ENCODE results near the gene LRSAM1. TPM values are rescaled to one million over a fixed set of nuclear protein-coding genes. Genes with fewer than 3 reads are reported as not detected.
A peak's percentile ranks its signal among the peaks of the same experiment; 100 is the strongest.

The LRSAM1 gene
- total RNA-seq, 3 donors from 2014 or later = 11.7 to 21.3 (median 17.9) TPM

GRCh38 chr9:127503947-127504886 lies 52.9 kb downstream of the LRSAM1 start:
- Histone ChIP-seq H3K4me1 (no peaks in the 10 kb centered on the region), H3K9me3 (no peaks in the 10 kb centered on the region), H3K36me3 (peaks cover 7% of the 10 kb centered on the region), H3K27me3 (no peaks in the 10 kb centered on the region), H3K4me3 (no peak overlapping the region), H3K27ac (peak overlapping the region; percentile 0 to 58)
- intact Hi-C loops (cut with DNase I; ENCODE audit: low total_unique reads) = loop anchor here (5.0 kb wide), 1 partner anchor 83 kb away; no protein-coding TSS in a partner anchor
- peak; percentile 85 to 88 for DNase-seq (ENCODE audit: low spot score in 2 of 2)
- TF ChIP-seq POLR2AphosphoS5 (IDR thresholded peaks at IDR 0.05) (peak in 2 of 3 donors; percentile 39 to 62), POLR2A (IDR thresholded peaks at IDR 0.05) (no peak)
- TF ChIP-seq, protein P1, sequence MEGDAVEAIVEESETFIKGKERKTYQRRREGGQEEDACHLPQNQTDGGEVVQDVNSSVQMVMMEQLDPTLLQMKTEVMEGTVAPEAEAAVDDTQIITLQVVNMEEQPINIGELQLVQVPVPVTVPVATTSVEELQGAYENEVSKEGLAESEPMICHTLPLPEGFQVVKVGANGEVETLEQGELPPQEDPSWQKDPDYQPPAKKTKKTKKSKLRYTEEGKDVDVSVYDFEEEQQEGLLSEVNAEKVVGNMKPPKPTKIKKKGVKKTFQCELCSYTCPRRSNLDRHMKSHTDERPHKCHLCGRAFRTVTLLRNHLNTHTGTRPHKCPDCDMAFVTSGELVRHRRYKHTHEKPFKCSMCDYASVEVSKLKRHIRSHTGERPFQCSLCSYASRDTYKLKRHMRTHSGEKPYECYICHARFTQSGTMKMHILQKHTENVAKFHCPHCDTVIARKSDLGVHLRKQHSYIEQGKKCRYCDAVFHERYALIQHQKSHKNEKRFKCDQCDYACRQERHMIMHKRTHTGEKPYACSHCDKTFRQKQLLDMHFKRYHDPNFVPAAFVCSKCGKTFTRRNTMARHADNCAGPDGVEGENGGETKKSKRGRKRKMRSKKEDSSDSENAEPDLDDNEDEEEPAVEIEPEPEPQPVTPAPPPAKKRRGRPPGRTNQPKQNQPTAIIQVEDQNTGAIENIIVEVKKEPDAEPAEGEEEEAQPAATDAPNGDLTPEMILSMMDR (IDR thresholded peaks at IDR 0.05) = peak; percentile 71 to 95 (median 87)

- no peaks in the 10 kb centered on the region for H3K9me3 ChIP-seq
- H3K27me3 ChIP-seq = no peaks in the 10 kb centered on the region
- TF ChIP-seq, protein P1 (IDR thresholded peaks at IDR 0.05) = no peak
- TF ChIP-seq POLR2A (IDR thresholded peaks at IDR 0.05) (no peak), POLR2AphosphoS5 (IDR thresholded peaks at IDR 0.05) (no peak)
- no peak for DNase-seq (ENCODE audit: low spot score in 2 of 2)
- intact Hi-C loops (cut with DNase I; ENCODE audit: low total_unique reads) = loop anchor here (5.0 kb wide), 1 partner anchor 82 kb away; no protein-coding TSS in a partner anchor
- peak overlapping the region; percentile 0 to 58 for H3K27ac ChIP-seq
- H3K4me3 ChIP-seq = no peak overlapping the region
- peaks cover 7% of the 10 kb centered on the region for H3K36me3 ChIP-seq
- no peaks in the 10 kb centered on the region for H3K4me1 ChIP-seq
Measured at GRCh38 chr9:127504887-127505251, 53.6 kb downstream of the LRSAM1 start.

GRCh38 chr9:127505396-127506116 lies 54.2 kb downstream of the LRSAM1 start:
- intact Hi-C loops (cut with DNase I; ENCODE audit: low total_unique reads) = no loop called here
- Histone ChIP-seq H3K4me1 (no peaks in the 10 kb centered on the region), H3K27ac (peak overlapping the region; percentile 55 to 58), H3K36me3 (peaks cover 7% of the 10 kb centered on the region), H3K4me3 (no peak overlapping the region), H3K9me3 (no peaks in the 10 kb centered on the region), H3K27me3 (no peaks in the 10 kb centered on the region)
- no peak for TF ChIP-seq POLR2A (IDR thresholded peaks at IDR 0.05)
- TF ChIP-seq POLR2AphosphoS5 (IDR thresholded peaks at IDR 0.05) = peak in 1 of 3 donors; percentile 11
- TF ChIP-seq, protein P1 (IDR thresholded peaks at IDR 0.05) = peak; percentile 32 to 48 (median 40)
- no peak for DNase-seq (ENCODE audit: low spot score in 2 of 2)

DNA sequence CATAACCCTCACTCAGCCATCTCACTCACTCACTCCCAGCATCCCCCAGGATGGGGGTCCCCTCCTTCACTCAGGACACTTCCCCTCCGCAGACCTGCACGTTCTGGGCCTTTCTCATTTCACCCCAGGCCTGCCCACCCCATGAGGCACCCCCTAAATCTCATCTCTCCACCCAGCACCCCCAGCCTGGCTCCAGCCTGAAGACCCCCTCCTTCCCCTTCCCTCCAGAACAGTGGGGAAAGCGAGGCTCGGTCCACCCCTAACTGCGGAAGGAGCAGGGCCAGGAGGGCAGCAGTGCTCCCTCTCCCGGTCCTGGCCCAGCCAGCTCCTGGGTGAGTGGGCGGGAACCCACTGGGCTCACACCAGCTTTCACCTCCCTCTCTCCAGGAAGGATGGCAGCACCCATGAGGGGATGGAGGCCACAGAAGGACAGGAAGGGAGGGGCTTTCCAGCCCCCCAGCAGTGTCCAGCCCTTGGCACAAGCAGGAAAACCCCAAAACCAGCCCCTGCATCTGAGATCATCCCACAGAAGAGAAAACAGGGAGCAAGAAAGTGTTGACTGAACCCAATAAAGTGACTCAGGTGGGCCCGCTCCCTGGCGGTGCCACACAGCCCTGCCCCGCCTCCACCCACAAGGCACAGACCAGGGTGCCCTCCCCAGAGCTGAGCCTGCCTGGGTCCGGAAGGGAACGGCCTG lies 55.0 kb downstream of the LRSAM1 start:
- intact Hi-C loops (cut with DNase I; ENCODE audit: low total_unique reads) = no loop called here
- no peaks in the 10 kb centered on the region for H3K9me3 ChIP-seq
- peak overlapping the region; percentile 55 to 58 for H3K27ac ChIP-seq
- no peaks in the 10 kb centered on the region for H3K27me3 ChIP-seq
- no peak overlapping the region for H3K4me3 ChIP-seq
- peaks cover 7% of the 10 kb centered on the region for H3K36me3 ChIP-seq
- no peaks in the 10 kb centered on the region for H3K4me1 ChIP-seq
- no peak for DNase-seq (ENCODE audit: low spot score in 2 of 2)
- TF ChIP-seq POLR2AphosphoS5 (IDR thresholded peaks at IDR 0.05) = no peak
- TF ChIP-seq, protein P1 (IDR thresholded peaks at IDR 0.05) = peak in 1 of 3 donors; percentile 0

Data from breast epithelium (tissue), 4 donors.